ENCODE results near the gene GAREM1. TPM values are rescaled to one million over a fixed set of nuclear protein-coding genes. Genes with fewer than 3 reads are reported as not detected.

The GAREM1 gene
- total RNA-seq, 1 donor from 2014 or later, result 8.6 TPM

DNA sequence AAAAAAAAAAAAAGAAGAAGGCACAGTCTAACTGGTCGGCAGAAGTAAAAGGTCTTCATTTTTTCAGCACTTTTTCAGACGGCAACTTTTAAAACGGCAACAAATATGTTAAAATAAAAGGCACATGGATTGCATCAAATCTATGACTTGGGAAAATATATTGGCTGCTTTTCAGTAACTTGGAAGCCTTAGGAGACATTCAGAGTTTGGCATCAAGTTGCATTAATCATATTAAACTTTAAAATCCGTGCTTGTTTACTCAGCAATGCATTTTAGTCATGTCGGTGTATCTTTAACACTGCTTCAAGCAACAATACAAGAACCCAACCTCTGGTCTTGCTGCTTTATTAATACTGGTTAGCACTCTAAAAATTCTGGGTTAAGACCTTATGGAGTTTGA, 169.8 kb downstream of the GAREM1 start:
- no peak for DNase-seq
- Histone ChIP-seq H3K27me3 (ENCODE audit: low read depth) (no peaks in the 10 kb centered on the region), H3K4me3 (no peak overlapping the region), H3K9me3 (replicated peaks) (no peaks in the 10 kb centered on the region), H3K4me1 (peaks cover 35% of the 10 kb centered on the region), H3K27ac (replicated peaks) (peak overlapping the region; percentile 3), H3K36me3 (no peaks in the 10 kb centered on the region)
- TF ChIP-seq CTCF (IDR thresholded peaks at IDR 0.05; ENCODE audit: borderline replicate concordance), result no peak
- intact Hi-C loops (cut with micrococcal nuclease), result no loop called here

GRCh38 chr18:32299484-32299883, 171.2 kb downstream of the GAREM1 start:
- no peaks in the 10 kb centered on the region for H3K9me3 ChIP-seq (replicated peaks)
- H3K27ac ChIP-seq (replicated peaks), result no peak overlapping the region
- no peak overlapping the region for H3K4me3 ChIP-seq
- H3K4me1 ChIP-seq, result peaks cover 35% of the 10 kb centered on the region
- no peaks in the 10 kb centered on the region for H3K36me3 ChIP-seq
- no peak for DNase-seq
- intact Hi-C loops (cut with micrococcal nuclease), result no loop called here
- TF ChIP-seq CTCF (IDR thresholded peaks at IDR 0.05; ENCODE audit: borderline replicate concordance), result no peak
- no peaks in the 10 kb centered on the region for H3K27me3 ChIP-seq (ENCODE audit: low read depth)

- DNase-seq, result no peak
- Histone ChIP-seq H3K36me3 (no peaks in the 10 kb centered on the region), H3K27me3 (ENCODE audit: low read depth) (no peaks in the 10 kb centered on the region), H3K4me3 (no peak overlapping the region), H3K4me1 (peaks cover 31% of the 10 kb centered on the region), H3K9me3 (replicated peaks) (no peaks in the 10 kb centered on the region), H3K27ac (replicated peaks) (no peak overlapping the region)
- intact Hi-C loops (cut with micrococcal nuclease), result no loop called here
- no peak for TF ChIP-seq CTCF (IDR thresholded peaks at IDR 0.05; ENCODE audit: borderline replicate concordance)
Observed at GRCh38 chr18:32298171-32298667, 172.5 kb downstream of the GAREM1 start.

- Histone ChIP-seq H3K36me3 (no peaks in the 10 kb centered on the region), H3K27ac (replicated peaks) (no peak overlapping the region), H3K4me1 (peaks cover 26% of the 10 kb centered on the region), H3K4me3 (no peak overlapping the region), H3K27me3 (ENCODE audit: low read depth) (no peaks in the 10 kb centered on the region), H3K9me3 (replicated peaks) (no peaks in the 10 kb centered on the region)
- intact Hi-C loops (cut with micrococcal nuclease), result no loop called here
- TF ChIP-seq CTCF (IDR thresholded peaks at IDR 0.05; ENCODE audit: borderline replicate concordance), result no peak
- DNase-seq, result no peak
Observed at GRCh38 chr18:32297579-32298170, 173.0 kb downstream of the GAREM1 start.

DNA sequence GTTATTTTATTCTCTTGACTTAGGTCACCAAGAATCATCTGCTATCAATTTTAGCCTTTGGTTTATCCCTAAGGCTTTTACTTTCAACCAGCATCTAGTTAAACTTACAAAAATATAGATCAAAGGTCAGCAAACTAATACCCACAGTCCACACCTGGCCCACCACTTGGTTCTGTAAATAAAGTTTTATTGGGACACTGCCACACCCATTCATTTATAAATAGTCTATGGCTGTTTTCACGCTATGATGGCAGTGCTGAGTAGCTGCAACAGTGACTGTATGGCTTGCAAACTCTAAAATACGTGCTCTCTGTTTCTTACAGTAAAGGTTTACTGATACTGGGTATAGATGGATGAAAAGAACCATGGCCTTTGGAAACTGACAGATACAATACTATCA, 173.8 kb downstream of the GAREM1 start:
- no peak for DNase-seq
- Histone ChIP-seq H3K27ac (replicated peaks) (no peak overlapping the region), H3K9me3 (replicated peaks) (no peaks in the 10 kb centered on the region), H3K27me3 (ENCODE audit: low read depth) (no peaks in the 10 kb centered on the region), H3K4me1 (peaks cover 18% of the 10 kb centered on the region), H3K4me3 (no peak overlapping the region), H3K36me3 (no peaks in the 10 kb centered on the region)
- TF ChIP-seq CTCF (IDR thresholded peaks at IDR 0.05; ENCODE audit: borderline replicate concordance), result no peak
- intact Hi-C loops (cut with micrococcal nuclease), result no loop called here

Measured in left ventricle myocardium inferior (tissue), 1 donor.